ENCODE data around the gene GRM5. TPM values are rescaled to one million over a fixed set of nuclear protein-coding genes. Genes with fewer than 3 reads are reported as not detected.
"Not testable (repeated sequence)": the region's sequence is repeated elsewhere in the genome, so short reads cannot be mapped to it uniquely, and the experiment has no call there.

The GRM5 gene
- polyA plus RNA-seq (2012; ENCODE audit: insufficient read length, low read depth), result not detected

- not testable (repeated sequence) for TF ChIP-seq TAF1 (IDR thresholded peaks at IDR 0.05; ENCODE audit: borderline replicate concordance, insufficient read depth, low read length); REST (IDR thresholded peaks at IDR 0.05; ENCODE audit: insufficient read depth in 1 of 2, low read depth in 2 of 2, low read length in 2 of 2); SIN3A (IDR thresholded peaks at IDR 0.05; ENCODE audit: borderline replicate concordance, insufficient read depth, low read length)
Observed at GRCh38 chr11:89065651-89066201, at the start of gene GRM5. GRM5 (minus strand) TSS chr11:89065982; CDS start chr11:89047872, 18,110 bp downstream.

- TF ChIP-seq SIN3A (IDR thresholded peaks at IDR 0.05; ENCODE audit: borderline replicate concordance, insufficient read depth, low read length) (no peak), TAF1 (IDR thresholded peaks at IDR 0.05; ENCODE audit: borderline replicate concordance, insufficient read depth, low read length) (no peak), POLR2AphosphoS5 (IDR thresholded peaks at IDR 0.05; ENCODE audit: low read depth, low read length) (no peak), FOXP2 (optimal IDR thresholded peaks at IDR 0.05; ENCODE audit: borderline replicate concordance, extremely low read depth, extremely low read length, insufficient read depth) (no peak), REST (IDR thresholded peaks at IDR 0.05; ENCODE audit: insufficient read depth in 1 of 2, low read depth in 2 of 2, low read length in 2 of 2) (no peak)
Observed at GRCh38 chr11:89067264-89067663, 1.5 kb upstream of the GRM5 start.

GRCh38 chr11:89065066-89065465 lies 716 bp downstream of the GRM5 start:
- no peak for TF ChIP-seq REST (IDR thresholded peaks at IDR 0.05; ENCODE audit: insufficient read depth in 1 of 2, low read depth in 2 of 2, low read length in 2 of 2)
- TF ChIP-seq TAF1 (IDR thresholded peaks at IDR 0.05; ENCODE audit: borderline replicate concordance, insufficient read depth, low read length), result no peak
- no peak for TF ChIP-seq POLR2AphosphoS5 (IDR thresholded peaks at IDR 0.05; ENCODE audit: low read depth, low read length)
- TF ChIP-seq SIN3A (IDR thresholded peaks at IDR 0.05; ENCODE audit: borderline replicate concordance, insufficient read depth, low read length), result no peak
- TF ChIP-seq FOXP2 (optimal IDR thresholded peaks at IDR 0.05; ENCODE audit: borderline replicate concordance, extremely low read depth, extremely low read length, insufficient read depth), result no peak

GRCh38 chr11:89062771-89063298 lies 2.9 kb downstream of the GRM5 start:
- TF ChIP-seq REST (IDR thresholded peaks at IDR 0.05; ENCODE audit: insufficient read depth in 1 of 2, low read depth in 2 of 2, low read length in 2 of 2), result peak in 1 of 2 experiments; percentile 73; a peak in 2 of 4 replicates

- TF ChIP-seq REST (IDR thresholded peaks at IDR 0.05; ENCODE audit: insufficient read depth in 1 of 2, low read depth in 2 of 2, low read length in 2 of 2), result peak in 1 of 2 experiments; percentile 85; a peak in 2 of 4 replicates
Observed at GRCh38 chr11:89061839-89062238, 3.9 kb downstream of the GRM5 start.
